GM18907 (cell line): ENCODE results near the gene ZFP36.
"Not testable (repeated sequence)": the region's sequence is repeated elsewhere in the genome, so short reads cannot be mapped to it uniquely, and the experiment has no call there.

Experiments used
- ATAC-seq: cut with Tn5 transposase; IDR thresholded peaks from one replicate; pipeline ENCODE4 v1.9.1; 2021; ENCODE audit warnings: mild to moderate bottlenecking, moderate library complexity; ENCODE audit not compliant: unreplicated experiment

Gene ZFP36

DNA sequence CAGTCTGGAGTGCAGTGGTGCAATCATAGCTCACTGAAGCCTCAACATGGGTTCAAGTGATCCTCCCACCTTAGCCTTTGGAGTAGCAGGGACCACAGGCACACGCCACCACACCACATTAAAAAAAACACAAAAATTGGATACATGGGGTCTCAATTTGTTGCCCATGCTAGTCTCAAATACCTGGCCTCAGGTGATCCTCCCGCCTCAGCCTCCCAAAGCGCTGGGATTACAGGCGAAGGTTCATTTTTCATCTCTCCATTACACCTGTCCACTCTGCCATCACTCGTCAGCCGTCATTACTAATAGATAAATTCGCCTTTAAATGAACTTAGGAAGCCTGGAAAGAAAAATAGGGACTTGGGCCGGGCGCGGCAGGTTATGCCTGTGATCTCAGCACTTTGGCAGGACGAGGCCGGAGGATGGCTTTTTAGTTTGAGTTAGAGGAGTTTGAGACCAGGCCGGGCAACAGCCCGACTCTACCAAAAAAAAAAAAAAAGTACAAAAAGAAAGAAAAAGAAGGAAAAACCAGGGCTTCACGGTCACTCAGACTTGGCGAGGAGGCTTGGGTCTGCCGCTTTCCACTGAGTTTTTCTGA lies 38.0 kb downstream of the ZFP36 start:
- no peak for ATAC-seq

DNA sequence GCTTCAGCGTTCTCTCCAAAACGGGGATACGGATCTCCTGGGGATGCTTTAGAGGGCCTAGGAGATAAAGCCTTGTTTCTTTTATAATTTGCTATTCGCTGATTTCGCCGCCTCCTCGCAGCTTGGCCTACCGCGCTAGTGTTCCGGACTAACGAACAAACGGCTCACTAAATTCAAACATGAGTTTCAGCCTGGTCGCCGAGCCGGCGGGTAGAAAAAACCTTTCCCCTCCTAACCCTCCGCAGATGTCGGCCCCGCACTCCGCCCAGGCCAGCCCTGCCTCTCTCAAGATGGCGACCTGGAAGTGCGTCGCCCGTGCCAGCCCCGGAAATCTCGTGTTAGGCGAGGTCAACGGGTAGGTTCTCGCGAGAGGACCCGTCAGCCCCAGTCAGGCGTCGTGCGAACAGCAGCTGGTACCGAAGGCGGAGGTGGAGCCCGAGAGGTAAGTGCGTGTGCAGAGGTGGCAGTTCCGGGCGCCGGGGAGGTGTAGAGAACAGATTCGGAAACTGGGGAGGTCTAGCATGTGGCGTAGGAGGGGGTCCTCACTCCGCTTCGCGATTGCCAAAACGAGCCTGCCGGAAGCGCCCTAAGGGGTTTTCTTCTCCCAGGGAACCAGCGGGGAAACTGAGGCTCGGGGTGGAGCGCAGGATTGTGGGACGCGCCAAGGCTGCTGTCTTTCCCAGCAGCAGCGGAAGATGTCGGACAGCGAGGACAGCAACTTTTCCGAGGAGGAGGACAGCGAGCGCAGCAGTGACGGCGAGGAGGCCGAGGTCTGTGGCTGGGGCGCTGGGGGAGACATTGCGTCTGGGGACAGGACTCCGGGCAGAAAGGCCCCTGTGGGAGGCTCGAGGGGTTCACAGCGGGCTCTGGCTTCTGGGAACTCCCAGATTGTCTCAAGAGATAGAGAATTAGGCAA lies 38.8 kb downstream of the ZFP36 start, which contains the start of gene SUPT5H:
TSS of gene SUPT5H (plus strand) at position 387 of the 916 bp plus-strand sequence. CDS start at position 696, 309 bp downstream.
- peak; percentile 84 for ATAC-seq

DNA sequence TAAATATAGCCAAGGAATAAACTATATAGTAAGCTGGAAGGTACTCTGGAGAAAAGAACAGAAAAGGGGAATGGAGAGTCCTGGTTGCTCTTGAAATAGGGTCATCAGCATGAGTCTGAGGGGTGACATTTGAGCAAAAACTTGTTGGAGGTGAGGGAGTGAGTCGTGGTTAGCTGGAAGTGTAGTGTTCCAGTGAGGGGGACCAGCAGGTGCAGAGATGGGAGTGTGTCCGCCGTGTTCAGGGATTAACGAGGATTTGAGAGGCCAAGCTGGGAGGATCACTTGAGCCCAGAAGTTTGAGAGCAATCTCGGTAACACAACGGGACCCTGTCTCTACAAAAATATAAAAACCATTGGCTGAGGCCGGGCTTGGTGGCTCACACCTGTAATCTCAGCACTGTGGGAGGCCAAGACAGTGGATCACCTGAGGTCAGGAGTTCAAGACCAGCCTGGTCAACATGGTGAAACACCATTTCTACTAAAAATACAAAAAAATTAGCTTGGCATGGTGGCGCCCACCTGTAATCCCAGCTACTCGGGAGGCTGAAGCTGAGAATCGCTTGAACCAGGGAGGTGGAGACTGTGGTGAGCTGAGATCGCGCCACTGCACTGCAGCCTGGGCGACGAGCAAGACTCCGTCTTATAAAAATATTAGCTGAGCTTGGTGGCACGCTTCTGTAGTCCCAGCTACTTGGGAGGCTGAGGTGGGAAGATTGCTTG lies 39.9 kb downstream of the ZFP36 start:
- ATAC-seq = no peak

GRCh38 chr19:39448271-39448670 lies 41.6 kb downstream of the ZFP36 start:
- no peak for ATAC-seq

DNA sequence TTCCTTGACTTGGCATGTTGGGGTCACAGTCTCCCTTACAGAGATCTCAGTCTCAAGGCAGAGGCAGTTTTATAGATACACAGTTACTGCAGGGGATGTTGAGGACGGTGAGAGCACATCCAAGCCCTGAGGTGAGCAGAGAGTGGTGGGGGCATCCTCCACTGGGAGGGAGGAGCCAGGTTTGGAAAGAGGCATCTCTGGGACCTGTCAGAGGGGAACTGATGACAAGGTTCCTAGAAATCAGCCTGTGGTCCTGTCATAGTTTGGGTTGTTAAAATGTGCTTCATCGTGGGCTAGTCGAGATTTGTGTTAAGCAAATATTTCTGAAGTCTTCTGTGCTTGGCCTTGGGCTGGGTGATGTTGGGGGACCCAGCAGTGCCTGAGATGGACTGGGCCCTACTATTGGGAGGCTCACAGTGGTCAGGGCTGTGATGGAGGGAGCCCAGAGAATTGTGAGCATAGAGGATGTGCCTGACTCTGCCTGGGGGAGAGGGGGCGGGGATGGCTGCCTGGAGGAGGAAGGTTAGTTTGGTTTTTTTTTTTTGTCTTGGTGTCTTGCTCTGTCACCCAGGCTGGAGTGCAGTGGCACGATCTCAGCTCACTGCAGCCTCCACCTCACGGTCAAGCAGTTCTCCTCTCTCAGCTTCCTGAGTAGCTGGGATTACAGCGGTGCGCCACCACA lies 42.6 kb downstream of the ZFP36 start:
- no peak for ATAC-seq

GRCh38 chr19:39451257-39451656 lies 44.6 kb downstream of the ZFP36 start:
- not testable (repeated sequence) for ATAC-seq
